GM19023 (cell line): ENCODE measurements around the gene SEZ6L.
A peak's percentile ranks its signal among the peaks of the same experiment; 100 is the strongest.

Experiments used
- ATAC-seq: cut with Tn5 transposase; IDR thresholded peaks from one replicate; pipeline ENCODE4 v1.9.1; 2021; ENCODE audit warnings: mild to moderate bottlenecking, moderate library complexity; ENCODE audit not compliant: unreplicated experiment

The SEZ6L gene

DNA sequence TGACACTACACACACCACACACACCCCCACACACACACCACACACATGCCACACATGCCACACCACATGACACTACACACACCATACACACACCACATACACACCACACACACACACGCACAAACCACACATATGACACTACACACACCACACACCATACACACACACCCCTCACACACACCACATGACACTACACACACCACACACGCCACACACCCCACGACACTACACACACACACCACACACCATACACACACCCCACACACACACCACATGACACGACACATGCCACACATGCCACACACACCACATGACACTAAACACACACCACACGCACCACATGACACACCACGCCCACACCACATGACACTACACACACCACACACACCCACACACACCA, 158.0 kb downstream of the SEZ6L start:
- no peak for ATAC-seq

DNA sequence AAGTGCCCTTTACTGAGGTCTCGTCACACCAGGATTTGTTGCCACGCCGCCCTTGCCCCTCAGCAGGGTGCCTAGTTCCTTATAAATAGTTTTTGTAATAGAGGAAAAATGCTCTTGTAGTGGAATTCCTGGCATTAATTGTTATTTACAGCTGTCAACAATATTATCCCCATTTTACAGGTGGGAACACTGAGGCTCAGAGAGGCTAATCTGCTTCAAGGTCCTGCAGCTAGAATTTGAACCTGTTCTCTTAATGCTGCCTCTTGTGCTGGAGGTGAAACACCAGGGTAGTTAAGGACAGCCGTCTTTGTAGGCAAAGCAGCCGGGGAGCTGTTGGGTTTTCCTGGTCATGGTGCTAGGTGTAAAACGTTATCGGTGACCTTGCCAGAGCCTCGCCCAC, 159.0 kb downstream of the SEZ6L start:
- no peak for ATAC-seq

DNA sequence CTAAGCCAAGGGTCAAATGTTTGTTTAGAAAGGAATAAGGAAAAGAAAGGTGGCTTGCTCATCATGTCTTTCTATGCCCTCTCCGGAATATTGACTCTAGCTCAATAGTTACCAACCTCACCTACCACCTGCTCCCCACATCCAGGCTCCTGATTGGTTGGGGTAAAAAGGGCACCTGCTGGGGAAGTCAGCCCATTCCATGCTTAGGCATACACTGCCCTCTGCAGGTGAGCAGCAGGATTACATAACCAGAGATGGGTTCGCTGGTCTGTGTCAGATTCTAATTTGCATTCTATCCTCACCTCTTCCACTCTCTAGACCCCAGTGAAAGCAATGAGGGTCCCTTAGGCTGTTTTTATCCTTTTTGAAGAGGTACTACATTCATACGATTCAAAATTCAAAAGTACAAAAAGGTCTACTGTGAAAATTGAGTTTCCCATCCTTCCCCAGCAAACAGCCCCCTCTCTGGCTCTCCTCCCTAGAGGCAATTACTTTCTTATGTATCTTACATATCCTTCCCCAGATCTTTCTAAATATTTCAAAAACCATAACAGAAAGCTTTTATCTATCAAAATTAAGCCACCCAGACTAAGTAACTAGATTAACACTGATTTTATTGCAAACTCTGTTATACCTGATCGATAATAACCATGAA, 161.8 kb downstream of the SEZ6L start:
- ATAC-seq, result no peak

DNA sequence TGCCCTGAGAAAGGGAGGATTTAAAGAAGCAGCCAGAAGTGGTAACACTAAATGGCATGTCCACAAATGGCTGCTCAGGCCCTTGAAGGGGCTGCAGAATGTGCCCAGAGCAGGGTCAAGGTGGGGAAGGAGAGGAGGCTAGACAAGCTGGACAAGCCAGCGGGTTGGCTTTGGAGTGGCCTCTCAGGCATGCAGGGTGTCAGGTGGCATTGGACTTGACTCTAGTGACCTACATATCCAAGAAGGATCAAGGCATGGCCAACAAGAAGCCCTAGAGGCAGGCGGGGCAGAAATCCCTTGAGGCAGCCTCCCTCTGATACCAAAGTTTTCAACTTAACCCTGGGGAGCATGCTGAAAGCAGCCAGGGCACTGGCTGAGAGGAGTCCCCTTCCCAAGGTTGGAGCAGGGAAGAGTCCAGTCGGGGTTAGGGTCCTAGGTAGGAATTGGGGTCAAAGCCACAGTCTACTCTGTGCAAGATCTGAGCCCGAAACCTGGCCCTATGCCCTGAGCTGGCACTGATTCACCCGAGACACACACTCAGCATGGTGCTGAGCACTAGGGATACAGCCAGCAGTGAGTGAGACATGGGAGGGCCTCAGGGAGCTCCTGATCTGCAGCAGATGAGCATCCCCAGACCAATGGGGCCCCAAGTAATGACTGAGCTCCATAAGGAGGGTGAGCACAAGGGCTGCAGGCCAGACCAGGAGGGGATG, 164.0 kb downstream of the SEZ6L start:
- ATAC-seq, result no peak

GRCh38 chr22:26334232-26334631, 165.0 kb downstream of the SEZ6L start:
- ATAC-seq, result no peak

DNA sequence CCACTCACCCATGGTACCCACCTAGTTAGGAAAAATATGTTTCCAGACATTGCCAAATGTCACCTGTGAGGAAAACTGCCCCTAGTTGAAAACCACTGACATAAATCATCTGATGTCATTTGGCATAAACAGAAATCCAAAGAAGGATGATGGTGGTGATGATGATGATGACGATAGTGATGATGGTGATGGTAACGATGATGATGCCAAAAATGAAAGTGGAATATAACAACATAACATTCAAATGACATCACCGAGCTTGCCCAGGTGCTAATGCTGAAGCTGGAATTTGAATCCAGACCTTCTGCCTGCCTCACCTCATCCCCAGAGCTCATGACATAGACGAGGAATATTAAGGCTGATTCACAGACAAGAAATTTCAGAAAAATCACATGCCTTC, 167.5 kb downstream of the SEZ6L start:
- ATAC-seq, result no peak

DNA sequence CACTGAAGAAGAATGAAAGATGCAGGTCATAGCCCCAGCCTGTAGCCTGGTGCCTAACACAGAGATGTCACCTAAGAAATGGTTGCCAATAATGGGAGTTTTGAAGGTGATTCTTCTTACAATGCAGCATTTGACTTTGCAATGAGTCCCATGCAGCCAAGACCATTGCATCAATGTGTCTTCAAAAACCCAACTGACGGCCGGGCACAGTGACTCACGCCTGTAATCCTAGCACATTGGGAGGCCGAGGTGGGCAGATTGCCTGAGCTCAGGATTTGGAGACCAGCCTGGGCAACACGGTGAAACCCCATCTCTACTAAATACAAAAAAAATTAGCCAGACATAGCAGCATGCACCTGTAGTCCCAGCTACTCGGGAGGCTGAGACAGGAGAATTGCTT, 170.5 kb downstream of the SEZ6L start:
- no peak for ATAC-seq

- no peak for ATAC-seq
Observed at GRCh38 chr22:26342745-26343410, 173.6 kb downstream of the SEZ6L start.

DNA sequence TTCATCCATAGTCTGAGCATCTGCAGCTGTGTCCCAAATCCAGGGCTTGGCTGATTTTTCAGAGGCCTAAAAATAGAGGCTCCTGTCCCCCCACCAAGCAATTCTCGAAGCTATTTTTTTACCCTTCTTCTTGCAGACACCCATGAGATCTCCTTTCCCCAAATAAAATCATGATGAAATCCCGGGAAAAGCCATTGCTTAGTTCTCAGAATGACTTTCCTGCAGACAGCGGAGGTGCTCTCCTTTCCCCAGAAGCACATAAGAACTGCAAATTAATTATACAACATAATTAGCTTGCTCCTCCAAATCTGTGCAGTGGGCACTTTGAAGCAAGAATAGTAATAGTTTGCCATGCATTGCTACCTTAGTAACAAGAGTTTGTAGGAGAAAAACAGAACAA, 176.2 kb downstream of the SEZ6L start:
- no peak for ATAC-seq

DNA sequence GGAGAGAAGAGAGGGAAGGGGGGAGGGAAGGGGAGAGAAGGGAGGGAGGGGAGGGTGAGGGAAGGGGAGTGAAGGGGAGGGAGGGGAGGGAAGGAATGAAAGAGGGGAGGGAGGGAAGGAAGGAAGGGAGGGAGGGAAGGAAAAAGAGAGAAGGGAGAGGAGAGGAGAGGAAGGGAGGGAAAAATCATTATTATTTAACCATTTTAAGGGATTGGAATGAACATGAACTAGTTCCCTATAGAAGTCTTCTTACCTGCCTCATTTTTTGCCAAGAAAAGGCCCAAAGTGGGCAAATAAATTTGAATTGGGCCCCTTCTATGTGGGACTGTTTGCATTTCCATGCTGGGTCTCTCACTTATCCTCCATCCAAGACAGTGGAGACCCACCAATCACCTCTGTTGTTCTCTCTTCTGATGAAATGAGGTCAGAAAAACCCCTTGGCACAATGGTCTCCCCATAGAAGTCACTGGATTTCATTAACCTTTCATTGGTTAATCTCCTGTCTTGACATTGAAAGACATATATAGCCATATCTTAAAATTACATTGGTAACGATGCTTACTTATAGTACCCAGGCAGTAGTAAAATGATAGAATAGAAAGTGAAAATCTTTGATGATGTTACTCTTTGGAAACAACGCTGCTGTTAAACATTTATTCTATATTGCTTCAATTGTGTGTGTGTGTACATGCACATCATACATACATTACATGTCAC, 179.7 kb downstream of the SEZ6L start:
- ATAC-seq, result no peak

- ATAC-seq, result no peak
Observed at GRCh38 chr22:26354707-26355106, 185.4 kb downstream of the SEZ6L start.

GRCh38 chr22:26357281-26357680, 188.0 kb downstream of the SEZ6L start:
- ATAC-seq, result no peak

- no peak for ATAC-seq
Observed at GRCh38 chr22:26357813-26358212, 188.6 kb downstream of the SEZ6L start.

- no peak for ATAC-seq
Observed at GRCh38 chr22:26359156-26359555, 189.9 kb downstream of the SEZ6L start.

DNA sequence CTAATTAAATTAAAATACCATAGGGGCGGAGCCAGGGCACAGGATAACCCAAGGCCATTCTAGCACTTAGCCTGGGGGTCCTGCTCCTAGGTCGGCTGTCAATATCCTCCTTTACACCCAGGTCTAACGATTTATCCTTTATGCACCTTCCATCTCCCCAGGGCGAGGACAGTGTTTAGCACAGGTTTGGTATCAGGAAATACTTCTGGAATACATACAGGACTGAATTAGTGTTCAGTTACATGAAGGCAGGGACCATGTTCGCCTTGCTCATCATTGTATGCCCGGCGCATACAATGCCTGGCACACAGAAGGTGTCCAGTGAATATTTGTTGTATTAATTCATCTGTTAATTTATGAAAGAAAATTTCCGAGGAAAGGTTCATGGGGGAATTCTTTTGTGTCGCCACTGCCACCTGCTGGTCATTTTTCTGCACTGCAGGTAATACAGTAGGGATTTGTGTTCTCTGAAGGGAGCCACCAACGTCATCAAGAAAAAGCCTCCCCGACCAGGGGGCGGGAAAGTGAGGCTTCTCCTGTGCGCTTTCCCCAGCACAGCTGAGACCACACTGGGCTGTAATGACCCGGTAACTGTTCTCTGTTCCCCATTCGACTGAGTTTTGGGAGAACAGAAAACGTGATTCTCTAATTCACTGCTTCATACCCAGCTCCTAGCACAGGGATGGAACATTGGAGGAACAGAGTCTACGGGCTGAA, 191.1 kb downstream of the SEZ6L start:
- ATAC-seq, result no peak

GRCh38 chr22:26362471-26362870, 193.2 kb downstream of the SEZ6L start:
- ATAC-seq, result no peak

- peak; percentile 52 for ATAC-seq
Observed at GRCh38 chr22:26364066-26365015, 195.1 kb downstream of the SEZ6L start.

GRCh38 chr22:26367402-26368245, 198.4 kb downstream of the SEZ6L start:
- no peak for ATAC-seq

DNA sequence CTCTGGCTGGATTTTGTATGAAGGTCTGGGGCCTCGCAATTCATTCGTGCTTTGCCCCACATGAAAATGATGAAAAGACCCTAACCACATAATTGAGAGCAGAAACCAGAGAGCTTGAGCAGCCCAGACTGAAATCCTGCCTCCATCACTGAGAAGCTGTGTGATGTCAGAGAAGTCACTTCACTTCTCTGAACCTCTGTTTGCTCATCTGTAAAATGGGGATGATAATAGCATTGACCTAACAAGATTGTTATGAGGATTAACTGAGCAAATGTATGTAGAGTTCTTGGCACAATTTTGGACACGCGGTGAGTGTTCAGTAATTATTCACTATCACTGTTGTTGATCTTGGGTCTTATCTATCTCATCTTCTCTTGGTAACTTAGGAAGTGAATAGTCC, 203.6 kb downstream of the SEZ6L start:
- ATAC-seq, result no peak
